HuH-7.5 (cell line): ENCODE measurements around the gene BICDL2.

Experiments used
- DNase-seq: peaks from one replicate; pipeline ENCODE4 v3.0.0; 2011; ENCODE audit warnings: low spot score

BICDL2 gene

DNA sequence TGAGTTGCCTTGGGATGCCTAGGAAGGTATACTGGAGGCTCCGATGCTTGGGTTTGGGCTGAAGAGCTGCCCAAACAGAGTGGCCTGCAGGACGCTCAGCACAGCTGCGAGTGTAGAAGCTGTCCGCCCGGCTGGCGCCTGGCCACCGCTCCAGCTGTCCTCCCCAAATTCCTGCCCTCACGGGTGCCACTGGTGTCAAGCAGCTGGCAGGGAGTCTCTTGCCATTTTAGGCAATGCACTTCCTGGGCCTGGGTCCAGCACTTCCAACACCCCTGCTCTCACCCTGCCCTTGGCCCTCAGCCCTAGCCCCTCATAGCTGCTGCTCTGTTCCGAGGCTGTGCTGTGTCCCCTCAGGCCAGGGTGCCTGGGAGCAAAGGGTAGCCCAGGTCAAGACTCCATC lies 51.3 kb downstream of the BICDL2 start:
- DNase-seq, result no peak

DNA sequence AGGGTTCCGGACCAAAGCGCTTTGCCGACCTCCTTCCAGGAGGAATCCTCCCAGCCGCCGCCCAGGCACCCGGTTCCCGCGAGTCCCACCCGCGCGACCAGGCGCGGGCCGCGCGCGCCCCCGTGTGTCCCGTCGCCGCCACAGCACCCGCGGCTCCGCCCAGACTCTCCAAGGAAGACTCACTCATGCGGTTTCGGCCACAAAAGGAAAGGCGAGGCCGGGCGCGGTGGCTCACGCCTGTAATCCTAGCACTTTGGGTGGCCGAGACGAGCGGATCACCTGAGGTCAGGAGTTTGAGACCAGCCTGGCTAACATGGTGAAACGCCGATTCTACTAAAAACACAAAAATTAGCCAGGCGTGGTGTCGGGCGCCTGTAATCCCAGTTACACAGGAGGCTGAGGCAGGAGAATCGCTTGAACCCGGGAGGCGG lies 53.0 kb downstream of the BICDL2 start:
- peak; percentile 94 for DNase-seq

- no peak for DNase-seq
These were observed 54.3 kb downstream of the BICDL2 start for GRCh38 chr16:2982402-2982801.

DNA sequence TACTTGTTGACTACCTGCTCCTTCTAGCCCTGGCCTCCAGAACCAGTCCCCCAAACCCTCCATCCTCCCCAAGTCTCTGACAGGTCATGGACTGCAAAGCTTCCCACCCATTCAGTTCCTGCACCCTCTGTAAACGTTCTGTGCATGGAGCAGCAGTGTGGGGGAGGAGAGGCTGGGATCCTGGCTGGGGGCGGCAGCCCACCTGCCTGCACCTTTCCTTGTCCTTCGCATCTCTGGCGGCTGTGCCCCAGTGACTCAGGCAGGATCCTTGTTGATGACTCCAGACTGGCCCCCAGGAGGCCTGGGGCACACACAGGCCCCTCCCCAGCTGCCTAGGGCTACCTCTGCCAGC lies 54.9 kb downstream of the BICDL2 start:
- DNase-seq, result no peak

GRCh38 chr16:2981177-2981898 lies 55.4 kb downstream of the BICDL2 start:
- DNase-seq, result no peak

GRCh38 chr16:2980227-2981176 lies 56.2 kb downstream of the BICDL2 start, which contains the start of gene PKMYT1:
TSS of gene PKMYT1 (minus strand) at chr16:2980446. CDS start at chr16:2979657, 789 bp downstream.
- DNase-seq, result peak; percentile 99

DNA sequence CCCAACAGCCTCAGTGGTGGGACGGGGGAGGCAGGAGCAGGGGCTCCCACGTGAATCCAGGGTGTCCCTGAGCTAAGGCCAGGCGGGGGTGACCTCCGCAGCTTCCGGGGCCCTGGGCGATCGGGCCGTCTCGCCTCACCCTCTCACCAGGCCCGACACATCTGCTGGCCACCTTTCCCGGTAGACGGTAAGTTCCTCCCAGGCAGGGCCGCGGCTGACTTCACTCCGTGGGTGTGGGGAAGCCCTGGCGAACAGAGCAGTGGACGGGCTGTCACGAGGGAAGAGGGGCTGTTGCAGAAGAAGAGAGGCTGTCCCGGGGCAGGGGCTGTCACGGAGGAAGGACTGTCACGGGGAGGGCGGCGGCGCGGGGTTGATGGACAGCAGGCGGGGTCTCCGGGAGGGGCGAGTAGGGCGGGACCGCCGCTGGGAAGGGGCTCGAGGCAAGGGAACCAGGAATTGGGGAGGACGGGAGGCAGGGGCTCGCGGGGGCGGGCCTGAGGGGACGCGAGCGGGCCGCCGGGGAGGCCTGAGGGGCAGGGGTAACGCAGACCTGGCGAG lies 57.0 kb downstream of the BICDL2 start:
- DNase-seq, result peak; percentile 60
